ENCODE data around the gene UACA.

Gene UACA

DNA sequence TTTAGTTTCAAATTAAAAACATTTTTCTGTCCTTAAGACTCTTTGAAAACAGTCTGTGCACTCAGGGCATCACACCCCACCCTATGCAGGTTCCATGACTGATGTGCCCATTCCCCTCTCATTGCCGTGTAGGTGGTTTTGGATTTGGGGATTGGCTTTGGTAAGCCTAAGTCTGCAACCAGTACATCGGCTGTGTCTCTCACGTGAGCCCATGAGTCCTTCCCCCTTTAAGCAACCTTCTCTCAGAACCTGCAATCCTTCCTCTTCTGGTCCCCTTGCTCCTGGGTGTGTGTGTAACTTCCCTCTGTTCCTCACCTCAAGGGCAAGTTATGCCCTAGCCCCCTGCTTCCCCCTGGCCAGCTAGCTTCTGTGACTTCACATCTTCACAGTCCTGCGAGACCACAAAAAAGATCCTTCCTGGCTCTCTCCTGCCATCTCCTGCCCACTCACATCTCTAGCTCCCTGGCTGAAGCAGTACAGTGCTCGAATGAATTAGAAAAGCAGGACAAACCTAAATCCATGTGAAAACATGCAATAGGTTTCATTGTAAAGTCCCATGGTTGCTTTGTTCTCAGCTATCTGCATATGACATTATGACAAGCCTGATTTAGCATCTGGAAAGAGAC lies 126.7 kb downstream of the UACA start:
- no peaks in the 10 kb centered on the region for H3K36me3 ChIP-seq (ENCODE audit: control insufficient read depth, insufficient read depth, low read length)
- no peaks in the 10 kb centered on the region for H3K9me3 ChIP-seq (ENCODE audit: control insufficient read depth, low read length)
- WGBS, 2 experiments (ENCODE audit: insufficient coverage in 2 of 2), result 59 to 67% methylated on average over 2 to 3 of the region's 5 CpGs
- no peak overlapping the region for H3K27ac ChIP-seq (ENCODE audit: low read depth, low read length, severe bottlenecking)
- H3K4me1 ChIP-seq (ENCODE audit: control insufficient read depth, insufficient read depth, low read length, poor library complexity, severe bottlenecking), result no peaks in the 10 kb centered on the region
- H3K4me3 ChIP-seq (ENCODE audit: extremely low read depth, insufficient read depth, low read length, poor library complexity, severe bottlenecking), result no peak overlapping the region

DNA sequence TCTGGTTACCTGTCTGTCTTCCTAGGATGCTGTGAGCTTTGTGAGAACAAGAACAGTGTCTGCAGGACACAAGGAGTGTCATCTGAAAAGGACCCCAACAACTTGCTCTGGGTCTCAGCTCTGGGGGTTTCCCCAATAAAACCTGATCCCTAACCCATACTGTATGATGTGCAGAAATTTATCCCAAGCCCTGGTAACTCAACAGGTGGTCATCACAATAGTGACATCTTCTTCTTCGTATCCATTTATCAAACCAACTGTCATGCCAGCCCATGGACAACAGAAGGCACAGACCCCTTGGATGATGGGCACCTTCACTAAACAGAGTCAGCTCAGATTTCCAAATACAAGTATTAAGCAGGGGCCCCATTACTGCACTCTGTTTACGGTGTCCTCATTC lies 127.5 kb downstream of the UACA start:
- WGBS, 2 experiments (ENCODE audit: insufficient coverage in 2 of 2), result 94 to 100% methylated on average over 1 to 2 of the region's 2 CpGs
- Histone ChIP-seq H3K36me3 (ENCODE audit: control insufficient read depth, insufficient read depth, low read length) (no peaks in the 10 kb centered on the region), H3K27ac (ENCODE audit: low read depth, low read length, severe bottlenecking) (no peak overlapping the region), H3K9me3 (ENCODE audit: control insufficient read depth, low read length) (no peaks in the 10 kb centered on the region), H3K4me1 (ENCODE audit: control insufficient read depth, insufficient read depth, low read length, poor library complexity, severe bottlenecking) (no peaks in the 10 kb centered on the region), H3K4me3 (ENCODE audit: extremely low read depth, insufficient read depth, low read length, poor library complexity, severe bottlenecking) (no peak overlapping the region)

DNA sequence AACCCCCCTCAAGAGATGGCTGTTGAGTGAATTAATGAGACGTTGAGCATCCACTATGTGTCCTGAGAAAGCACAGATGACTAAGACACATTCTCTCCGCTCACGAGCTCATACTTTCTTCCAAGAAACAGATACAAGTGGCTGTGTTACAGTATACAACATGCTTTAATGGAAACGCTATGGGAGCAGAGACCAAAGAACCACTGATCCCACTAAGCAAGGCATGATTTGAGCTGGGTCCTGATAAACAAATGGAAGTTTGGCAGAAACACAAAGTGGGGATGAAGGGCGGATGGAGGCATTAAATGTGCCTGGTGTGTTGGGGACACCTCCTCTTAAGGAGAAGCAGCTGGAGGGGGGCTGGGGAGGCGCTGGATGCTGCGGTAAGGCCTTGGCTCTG lies 129.4 kb downstream of the UACA start:
- Histone ChIP-seq H3K9me3 (ENCODE audit: control insufficient read depth, low read length) (no peaks in the 10 kb centered on the region), H3K36me3 (ENCODE audit: control insufficient read depth, insufficient read depth, low read length) (no peaks in the 10 kb centered on the region), H3K4me3 (ENCODE audit: extremely low read depth, insufficient read depth, low read length, poor library complexity, severe bottlenecking) (no peak overlapping the region), H3K4me1 (ENCODE audit: control insufficient read depth, insufficient read depth, low read length, poor library complexity, severe bottlenecking) (no peaks in the 10 kb centered on the region), H3K27ac (ENCODE audit: low read depth, low read length, severe bottlenecking) (no peak overlapping the region)
- 93 to 96% methylated on average over 1 to 3 of the region's 7 CpGs for WGBS, 2 experiments (ENCODE audit: insufficient coverage in 2 of 2)

DNA sequence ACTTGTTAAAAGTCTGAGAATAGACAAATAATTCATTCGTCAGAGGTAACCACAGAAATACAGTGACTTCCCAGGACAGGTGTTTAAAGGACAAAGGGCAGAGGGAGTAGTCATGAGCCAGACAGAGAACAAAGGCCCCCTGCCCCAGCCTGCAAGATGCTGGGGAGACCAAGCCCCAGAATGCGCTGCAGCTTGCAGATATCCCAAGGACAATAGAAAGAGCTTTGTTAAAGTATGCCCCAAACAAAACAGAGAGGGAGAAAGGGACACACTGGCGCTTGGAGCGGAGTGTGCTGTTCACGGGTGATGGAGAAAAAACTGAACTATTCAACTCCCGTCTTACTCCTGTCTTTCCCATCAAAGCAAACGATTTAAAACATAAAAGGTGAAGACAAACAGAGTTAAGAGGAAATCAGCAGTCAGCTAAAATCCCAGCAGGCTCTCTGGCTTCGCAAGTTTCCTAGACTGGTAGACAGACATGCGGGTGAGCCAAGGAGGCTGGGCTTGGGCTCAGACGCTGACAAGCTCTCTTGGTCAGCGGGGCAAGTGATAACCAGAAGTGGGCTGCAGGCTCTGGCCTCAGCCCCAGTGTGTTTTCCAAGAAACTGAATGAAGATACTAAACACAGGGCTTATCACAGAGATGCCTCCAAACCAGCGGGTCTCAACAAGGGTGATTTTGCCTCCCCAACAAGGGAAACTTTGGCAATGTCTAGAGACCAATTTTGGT lies 130.1 kb downstream of the UACA start:
- 54 to 56% methylated on average over 7 of the region's 12 CpGs for WGBS, 2 experiments (ENCODE audit: insufficient coverage in 2 of 2)
- H3K36me3 ChIP-seq (ENCODE audit: control insufficient read depth, insufficient read depth, low read length), result no peaks in the 10 kb centered on the region
- H3K27ac ChIP-seq (ENCODE audit: low read depth, low read length, severe bottlenecking), result no peak overlapping the region
- H3K4me3 ChIP-seq (ENCODE audit: extremely low read depth, insufficient read depth, low read length, poor library complexity, severe bottlenecking), result no peak overlapping the region
- H3K4me1 ChIP-seq (ENCODE audit: control insufficient read depth, insufficient read depth, low read length, poor library complexity, severe bottlenecking), result no peaks in the 10 kb centered on the region
- no peaks in the 10 kb centered on the region for H3K9me3 ChIP-seq (ENCODE audit: control insufficient read depth, low read length)

DNA sequence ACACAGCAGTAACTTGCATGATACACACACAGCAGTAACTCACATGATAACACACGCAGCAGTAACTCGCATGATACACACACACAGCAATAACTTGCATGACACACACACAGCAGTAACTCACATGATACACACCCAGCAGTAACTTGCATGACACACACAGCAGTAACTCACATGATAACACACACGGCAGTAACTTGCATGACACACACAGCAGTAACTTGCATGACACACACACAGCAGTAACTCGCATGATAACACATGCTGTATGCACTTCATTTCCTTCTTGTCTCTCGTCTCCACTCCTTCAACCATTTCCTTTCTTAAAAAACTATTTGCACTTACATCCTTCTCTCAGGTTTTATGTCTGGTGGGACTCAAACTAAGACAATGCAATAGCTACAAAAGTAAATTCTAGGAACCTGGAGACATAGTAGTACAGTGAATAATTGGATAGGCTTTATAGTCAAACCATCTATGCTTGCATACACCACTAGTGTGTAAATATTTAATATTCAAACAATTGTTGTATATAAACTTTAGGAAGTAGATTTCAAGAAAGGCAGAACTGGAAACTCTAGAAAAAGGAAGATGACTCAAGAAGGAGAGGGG lies 130.8 kb downstream of the UACA start:
- WGBS, 2 experiments (ENCODE audit: insufficient coverage in 2 of 2), result 84 to 89% methylated on average over 3 to 5 of the region's 5 CpGs

DNA sequence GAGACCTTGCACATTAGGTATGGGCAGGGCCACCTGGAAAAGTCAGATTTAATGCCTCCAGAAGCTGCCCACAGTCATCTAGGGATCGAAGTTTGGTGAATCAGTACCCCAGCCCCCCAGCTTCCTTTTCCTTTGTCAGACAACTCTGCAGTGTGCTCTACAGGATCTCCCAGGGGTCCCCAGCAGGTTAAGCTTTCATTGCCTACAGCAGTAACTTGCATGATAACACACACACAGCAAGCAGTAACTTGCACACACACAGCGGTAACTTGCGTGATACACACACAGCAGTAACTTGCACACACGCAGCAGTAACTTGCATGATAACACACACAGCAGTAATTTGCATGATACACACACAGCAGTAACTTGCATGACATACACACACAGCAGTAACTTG lies 131.3 kb downstream of the UACA start:
- no peak overlapping the region for H3K27ac ChIP-seq (ENCODE audit: low read depth, low read length, severe bottlenecking)
- no peaks in the 10 kb centered on the region for H3K36me3 ChIP-seq (ENCODE audit: control insufficient read depth, insufficient read depth, low read length)
- 66 to 69% methylated on average over 3 to 4 of the region's 4 CpGs for WGBS, 2 experiments (ENCODE audit: insufficient coverage in 2 of 2)
- no peaks in the 10 kb centered on the region for H3K4me1 ChIP-seq (ENCODE audit: control insufficient read depth, insufficient read depth, low read length, poor library complexity, severe bottlenecking)
- H3K4me3 ChIP-seq (ENCODE audit: extremely low read depth, insufficient read depth, low read length, poor library complexity, severe bottlenecking), result no peak overlapping the region
- H3K9me3 ChIP-seq (ENCODE audit: control insufficient read depth, low read length), result no peaks in the 10 kb centered on the region

More for the DNA sequence above, 130.8 kb downstream of the UACA start:
- Histone ChIP-seq H3K36me3 (ENCODE audit: control insufficient read depth, insufficient read depth, low read length) (no peaks in the 10 kb centered on the region), H3K27ac (ENCODE audit: low read depth, low read length, severe bottlenecking) (no peak overlapping the region), H3K4me1 (ENCODE audit: control insufficient read depth, insufficient read depth, low read length, poor library complexity, severe bottlenecking) (no peaks in the 10 kb centered on the region), H3K9me3 (ENCODE audit: control insufficient read depth, low read length) (no peaks in the 10 kb centered on the region), H3K4me3 (ENCODE audit: extremely low read depth, insufficient read depth, low read length, poor library complexity, severe bottlenecking) (no peak overlapping the region)

DNA sequence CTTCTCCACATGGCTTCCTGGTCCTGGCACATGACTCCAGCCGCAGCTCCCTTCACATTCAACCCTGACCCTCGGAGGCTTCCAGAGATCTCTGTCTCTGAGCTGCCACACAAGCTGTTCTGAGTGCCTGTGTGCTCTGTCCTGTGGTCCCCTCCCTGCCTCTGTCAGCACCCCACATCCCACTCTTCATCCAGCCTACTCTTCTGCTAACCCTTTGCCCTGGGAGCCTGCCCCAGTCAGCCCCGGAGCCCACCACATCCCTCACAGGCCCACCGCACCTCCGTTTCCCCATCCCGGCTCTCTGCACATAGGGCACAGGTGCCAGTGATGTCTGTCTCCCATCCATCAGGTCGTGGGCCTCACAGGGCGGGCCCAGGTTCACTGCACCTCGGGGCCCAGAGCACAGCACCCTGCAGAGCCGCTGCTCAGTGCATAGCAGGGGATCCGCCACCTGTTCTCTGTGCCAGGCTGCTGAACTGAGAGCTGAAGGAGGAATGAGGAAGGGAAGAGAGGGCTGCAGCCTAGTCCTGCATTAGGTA lies 133.6 kb downstream of the UACA start:
- H3K36me3 ChIP-seq (ENCODE audit: control insufficient read depth, insufficient read depth, low read length), result no peaks in the 10 kb centered on the region

DNA sequence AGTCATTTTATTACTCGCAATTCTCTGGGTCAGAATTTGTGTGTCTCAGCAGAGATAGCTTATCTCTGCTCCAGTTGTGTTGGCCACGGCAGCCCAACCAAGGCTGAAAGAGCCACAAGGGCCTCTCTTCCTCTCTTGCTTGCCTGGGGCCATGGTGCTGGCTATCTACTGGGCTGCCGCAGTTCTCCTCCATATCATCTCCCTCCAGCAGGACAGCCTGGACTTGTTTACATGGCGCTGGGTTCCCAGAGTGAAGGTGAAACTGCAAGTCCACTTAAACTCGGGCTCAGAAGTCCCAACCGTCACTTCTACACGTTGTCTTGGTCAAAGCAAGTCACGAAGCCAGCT lies 134.8 kb downstream of the UACA start:
- H3K4me1 ChIP-seq (ENCODE audit: control insufficient read depth, insufficient read depth, low read length, poor library complexity, severe bottlenecking), result no peaks in the 10 kb centered on the region
- no peaks in the 10 kb centered on the region for H3K9me3 ChIP-seq (ENCODE audit: control insufficient read depth, low read length)
- no peak overlapping the region for H3K27ac ChIP-seq (ENCODE audit: low read depth, low read length, severe bottlenecking)
- WGBS, 2 experiments (ENCODE audit: insufficient coverage in 2 of 2), result 95 to 97% methylated on average over 6 to 8 of the region's 8 CpGs
- H3K36me3 ChIP-seq (ENCODE audit: control insufficient read depth, insufficient read depth, low read length), result no peaks in the 10 kb centered on the region
- H3K4me3 ChIP-seq (ENCODE audit: extremely low read depth, insufficient read depth, low read length, poor library complexity, severe bottlenecking), result no peak overlapping the region

More for the DNA sequence above, 133.6 kb downstream of the UACA start:
- no peak overlapping the region for H3K27ac ChIP-seq (ENCODE audit: low read depth, low read length, severe bottlenecking)
- 92% methylated on average over 10 to 11 of the region's 11 CpGs for WGBS, 2 experiments (ENCODE audit: insufficient coverage in 2 of 2)
- no peak overlapping the region for H3K4me3 ChIP-seq (ENCODE audit: extremely low read depth, insufficient read depth, low read length, poor library complexity, severe bottlenecking)
- H3K9me3 ChIP-seq (ENCODE audit: control insufficient read depth, low read length), result no peaks in the 10 kb centered on the region
- no peaks in the 10 kb centered on the region for H3K4me1 ChIP-seq (ENCODE audit: control insufficient read depth, insufficient read depth, low read length, poor library complexity, severe bottlenecking)

DNA sequence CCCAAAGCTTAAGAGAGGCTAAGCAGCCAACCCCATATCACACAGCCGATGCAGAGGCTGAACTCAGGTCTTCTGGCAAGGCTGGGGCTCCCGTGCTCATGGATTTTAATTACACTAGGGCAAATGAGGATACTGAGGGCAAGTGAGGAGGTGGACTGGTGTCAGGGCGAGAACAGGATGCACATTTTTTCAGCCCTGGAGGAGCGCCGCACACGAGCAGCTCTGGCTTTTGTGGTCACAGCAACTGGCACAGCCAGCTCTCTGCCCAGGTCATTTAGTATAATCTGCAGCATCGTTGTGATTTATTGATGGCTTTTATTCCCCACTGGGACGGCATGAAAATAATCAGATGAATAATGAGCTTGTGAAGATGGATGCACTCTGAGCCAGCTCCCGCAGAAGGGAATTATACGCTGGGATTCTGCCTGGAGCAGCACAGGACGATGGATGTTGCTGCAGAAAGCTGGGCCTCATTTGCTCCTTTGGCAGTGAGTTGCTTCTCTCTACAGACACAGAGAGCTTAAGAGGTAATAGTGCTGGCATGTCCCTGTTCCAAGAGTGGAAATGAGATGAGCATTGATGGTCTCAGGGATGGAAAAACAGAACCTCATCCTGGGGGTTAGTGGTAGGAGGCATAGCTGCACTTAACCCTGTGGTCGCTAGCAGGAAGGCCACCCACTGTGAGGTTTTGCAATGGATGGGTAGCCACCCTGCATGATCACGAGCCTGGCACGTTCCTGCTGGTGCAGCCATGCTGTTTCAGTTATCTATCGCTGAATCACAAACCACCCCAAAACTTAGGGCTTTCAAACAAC lies 135.4 kb downstream of the UACA start:
- WGBS, 2 experiments (ENCODE audit: insufficient coverage in 2 of 2), result 83 to 86% methylated on average over 13 to 15 of the region's 15 CpGs

DNA sequence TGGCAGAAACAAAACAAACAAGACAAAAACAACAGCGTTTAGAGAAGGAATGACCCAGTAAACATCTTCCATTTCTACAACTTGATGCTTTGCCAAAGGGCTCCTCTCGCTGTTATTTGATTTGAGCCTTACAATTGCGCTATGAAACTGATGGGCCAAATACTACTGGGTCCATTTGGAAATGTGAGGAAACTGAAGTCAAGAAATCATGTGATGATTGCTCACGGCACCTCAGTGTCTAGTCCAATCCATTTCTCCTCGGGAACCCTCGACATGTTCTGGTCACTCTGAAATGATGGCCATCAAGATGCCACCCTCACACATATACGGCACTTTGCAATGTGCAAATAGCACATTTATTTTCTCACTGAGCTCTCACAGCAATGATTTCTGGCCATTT lies 136.0 kb downstream of the UACA start:
- H3K9me3 ChIP-seq (ENCODE audit: control insufficient read depth, low read length), result no peaks in the 10 kb centered on the region
- no peak overlapping the region for H3K4me3 ChIP-seq (ENCODE audit: extremely low read depth, insufficient read depth, low read length, poor library complexity, severe bottlenecking)
- no peaks in the 10 kb centered on the region for H3K36me3 ChIP-seq (ENCODE audit: control insufficient read depth, insufficient read depth, low read length)
- 93 to 97% methylated on average over 7 of the region's 7 CpGs for WGBS, 2 experiments (ENCODE audit: insufficient coverage in 2 of 2)
- H3K4me1 ChIP-seq (ENCODE audit: control insufficient read depth, insufficient read depth, low read length, poor library complexity, severe bottlenecking), result no peaks in the 10 kb centered on the region
- H3K27ac ChIP-seq (ENCODE audit: low read depth, low read length, severe bottlenecking), result no peak overlapping the region

More for the DNA sequence above, 135.4 kb downstream of the UACA start:
- Histone ChIP-seq H3K4me3 (ENCODE audit: extremely low read depth, insufficient read depth, low read length, poor library complexity, severe bottlenecking) (no peak overlapping the region), H3K27ac (ENCODE audit: low read depth, low read length, severe bottlenecking) (no peak overlapping the region), H3K36me3 (ENCODE audit: control insufficient read depth, insufficient read depth, low read length) (no peaks in the 10 kb centered on the region), H3K4me1 (ENCODE audit: control insufficient read depth, insufficient read depth, low read length, poor library complexity, severe bottlenecking) (no peaks in the 10 kb centered on the region), H3K9me3 (ENCODE audit: control insufficient read depth, low read length) (no peaks in the 10 kb centered on the region)

Measured in mesodermal cell (in vitro differentiated cells).